ENCODE results near the gene RBMS3. TPM values are rescaled to one million over a fixed set of nuclear protein-coding genes. Genes with fewer than 3 reads are reported as not detected.

Gene RBMS3
- total RNA-seq, 1 experiment from 2014 or later = 7.4 TPM

DNA sequence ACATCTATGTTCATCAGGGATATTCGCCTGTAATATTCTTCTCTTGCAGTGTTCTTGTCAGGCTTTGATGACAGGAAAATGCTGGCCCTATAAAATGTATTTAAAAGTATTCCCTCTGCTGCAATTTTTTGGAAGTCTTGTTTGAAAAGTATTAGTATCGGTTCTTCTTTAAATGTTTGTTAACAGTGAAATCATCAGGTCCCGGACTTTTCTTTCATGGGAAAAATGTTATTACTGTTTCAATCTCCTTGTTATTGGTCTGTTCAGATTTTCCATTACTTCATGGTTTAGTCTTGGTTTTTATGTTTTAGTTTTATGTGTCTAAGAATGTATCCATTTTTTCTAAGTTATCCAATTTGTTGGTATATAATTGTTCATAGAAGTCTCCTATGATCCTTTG is 225.6 kb downstream of the RBMS3 start:
- no peaks in the 10 kb centered on the region for H3K27me3 ChIP-seq (replicated peaks; ENCODE audit: control insufficient read depth, insufficient read depth, low read length)

GRCh38 chr3:29511701-29512100 is 230.8 kb downstream of the RBMS3 start:
- H3K4me3 Mint-ChIP-seq (ENCODE audit: unreplicated experiment) = no peak overlapping the region
- H3K4me3 ChIP-seq (ENCODE audit: low read depth, low read length) = no peak overlapping the region
- H3K36me3 ChIP-seq (ENCODE audit: control insufficient read depth, insufficient read depth, low read length) = no peaks in the 10 kb centered on the region
- TF ChIP-seq CTCF (IDR thresholded peaks at IDR 0.05; ENCODE audit: insufficient read depth in 1 of 2, low read depth in 1 of 2, low read length in 1 of 2, severe bottlenecking in 1 of 2, unreplicated experiment in 1 of 2) = no peak
- POLR2A ChIA-PET = no interaction called here
- no TSS peak for BruUV-seq (replicated peaks)
- CTCF ChIA-PET = no interaction called here
- H3K36me3 Mint-ChIP-seq (ENCODE audit: insufficient read depth, unreplicated experiment) = no peaks in the 10 kb centered on the region
- H3K4me1 ChIP-seq = peaks cover 11% of the 10 kb centered on the region; the same call in 1 of the 2 replicates
- H3K27me3 ChIP-seq (replicated peaks; ENCODE audit: control insufficient read depth, insufficient read depth, low read length) = no peaks in the 10 kb centered on the region
- H3K27ac Mint-ChIP-seq (ENCODE audit: unreplicated experiment) = no peak overlapping the region
- H3K4me1 Mint-ChIP-seq (ENCODE audit: low read depth, unreplicated experiment) = peaks cover 21% of the 10 kb centered on the region
- H3K27me3 Mint-ChIP-seq (ENCODE audit: insufficient read depth, unreplicated experiment) = no peaks in the 10 kb centered on the region
- DNase-seq = no peak
- H3K9me3 Mint-ChIP-seq (ENCODE audit: unreplicated experiment) = peaks cover 9% of the 10 kb centered on the region
- H3K9me3 ChIP-seq = no peaks in the 10 kb centered on the region
- intact Hi-C loops (cut with micrococcal nuclease; ENCODE audit: unreplicated experiment) = no loop called here

More for the DNA sequence above, 225.6 kb downstream of the RBMS3 start:
- ChIA-PET CTCF (no interaction called here), POLR2A (no interaction called here)
- H3K4me3 ChIP-seq (ENCODE audit: low read depth, low read length) = no peak overlapping the region
- no TSS peak for BruUV-seq (replicated peaks)
- peaks cover 39% of the 10 kb centered on the region for H3K4me1 Mint-ChIP-seq (ENCODE audit: low read depth, unreplicated experiment)
- no peaks in the 10 kb centered on the region for H3K36me3 ChIP-seq (ENCODE audit: control insufficient read depth, insufficient read depth, low read length)
- intact Hi-C loops (cut with micrococcal nuclease; ENCODE audit: unreplicated experiment) = no loop called here
- no peaks in the 10 kb centered on the region for H3K36me3 Mint-ChIP-seq (ENCODE audit: insufficient read depth, unreplicated experiment)
- H3K27ac Mint-ChIP-seq (ENCODE audit: unreplicated experiment) = no peak overlapping the region
- no peak for DNase-seq
- no peak overlapping the region for H3K4me3 Mint-ChIP-seq (ENCODE audit: unreplicated experiment)
- TF ChIP-seq CTCF (IDR thresholded peaks at IDR 0.05; ENCODE audit: insufficient read depth in 1 of 2, low read depth in 1 of 2, low read length in 1 of 2, severe bottlenecking in 1 of 2, unreplicated experiment in 1 of 2) = no peak
- peaks cover 10% of the 10 kb centered on the region; the same call in 1 of the 2 replicates for H3K4me1 ChIP-seq
- H3K9me3 Mint-ChIP-seq (ENCODE audit: unreplicated experiment) = peaks cover 9% of the 10 kb centered on the region
- H3K9me3 ChIP-seq = no peaks in the 10 kb centered on the region
- H3K27me3 Mint-ChIP-seq (ENCODE audit: insufficient read depth, unreplicated experiment) = no peaks in the 10 kb centered on the region

- Mint-ChIP-seq H3K36me3 (ENCODE audit: insufficient read depth, unreplicated experiment) (no peaks in the 10 kb centered on the region), H3K27ac (ENCODE audit: unreplicated experiment) (no peak overlapping the region), H3K27me3 (ENCODE audit: insufficient read depth, unreplicated experiment) (no peaks in the 10 kb centered on the region), H3K4me3 (ENCODE audit: unreplicated experiment) (no peak overlapping the region), H3K4me1 (ENCODE audit: low read depth, unreplicated experiment) (peaks cover 15% of the 10 kb centered on the region), H3K9me3 (ENCODE audit: unreplicated experiment) (peaks cover 9% of the 10 kb centered on the region)
- ChIA-PET CTCF (no interaction called here), POLR2A (no interaction called here)
- Histone ChIP-seq H3K9me3 (no peaks in the 10 kb centered on the region), H3K27me3 (replicated peaks; ENCODE audit: control insufficient read depth, insufficient read depth, low read length) (no peaks in the 10 kb centered on the region), H3K4me3 (ENCODE audit: low read depth, low read length) (no peak overlapping the region), H3K36me3 (ENCODE audit: control insufficient read depth, insufficient read depth, low read length) (no peaks in the 10 kb centered on the region), H3K4me1 (peaks cover 11% of the 10 kb centered on the region; the same call in 1 of the 2 replicates)
- intact Hi-C loops (cut with micrococcal nuclease; ENCODE audit: unreplicated experiment) = no loop called here
- no TSS peak for BruUV-seq (replicated peaks)
- TF ChIP-seq CTCF (IDR thresholded peaks at IDR 0.05; ENCODE audit: insufficient read depth in 1 of 2, low read depth in 1 of 2, low read length in 1 of 2, severe bottlenecking in 1 of 2, unreplicated experiment in 1 of 2) = no peak
- no peak for DNase-seq
These were observed 231.8 kb downstream of the RBMS3 start for GRCh38 chr3:29512641-29513040.

Data from Caco-2 (cell line).